ENCODE data around the gene SRP19. TPM values are rescaled to one million over a fixed set of nuclear protein-coding genes. Genes with fewer than 3 reads are reported as not detected.

Gene SRP19
- total and polyA plus RNA-seq, 9 of the 15 experiments (the other 6 are each of a cell fraction or from before 2014, with no cell fraction given) = 52.3 to 357 (median 146) TPM

DNA sequence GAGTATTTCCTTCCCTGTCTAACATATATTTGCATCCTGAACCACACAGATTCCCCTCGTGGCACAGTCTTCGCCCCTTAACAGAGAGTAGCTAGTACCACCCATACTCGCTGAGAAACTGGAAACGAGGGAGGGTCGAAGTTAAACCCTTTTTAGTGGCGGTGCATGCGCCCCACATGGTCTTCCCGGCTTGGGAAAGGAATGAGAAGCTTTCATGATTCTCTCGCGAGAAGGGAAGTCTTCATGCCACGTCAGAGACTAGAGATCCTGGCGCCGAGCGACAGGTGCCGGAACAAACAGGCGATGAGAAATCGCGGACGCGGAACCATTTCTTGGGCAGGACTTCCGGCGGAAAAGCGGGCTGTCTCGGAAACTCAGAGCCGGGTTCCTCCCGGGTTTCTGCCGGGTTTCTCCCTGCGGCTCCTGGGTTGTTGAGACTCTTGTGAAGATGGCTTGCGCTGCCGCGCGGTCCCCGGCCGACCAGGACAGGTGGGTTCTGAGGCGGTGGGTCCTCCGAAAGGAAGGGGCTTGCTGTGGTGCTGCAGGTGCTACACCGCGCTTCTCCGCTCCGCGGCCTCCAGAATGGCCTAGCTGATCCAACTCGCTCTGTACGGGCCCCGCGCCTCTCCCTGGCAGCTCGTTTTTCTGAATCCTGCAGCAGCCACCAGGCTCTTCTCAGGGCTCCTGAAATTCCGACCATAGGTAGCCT is at the start of gene SRP19 (continued):
- TF ChIP-seq ZNF253 (CRISPR knock-in tag; conservative IDR thresholded peaks at IDR 0.05) (no peak), MIER1 (IDR thresholded peaks at IDR 0.05; ENCODE audit: low read depth) (no peak), ZNF639 (CRISPR knock-in tag; conservative IDR thresholded peaks at IDR 0.05 in 1 of 2, IDR thresholded peaks at IDR 0.05 in 1 of 2) (peak in 1 of 2 experiments; percentile 76; a peak in 2 of 4 replicates), NR3C1 (CRISPR knock-in tag; IDR thresholded peaks at IDR 0.05) (peak; percentile 82), KAT8 (IDR thresholded peaks at IDR 0.05; ENCODE audit: low read depth) (no peak), L3MBTL2 (IDR thresholded peaks at IDR 0.05) (peak; percentile 100), TAF7 (tag; IDR thresholded peaks at IDR 0.05) (peak; percentile 80), MYBL2 (IDR thresholded peaks at IDR 0.05; ENCODE audit: low read depth) (no peak), MYBL2 (CRISPR knock-in tag; IDR thresholded peaks at IDR 0.05; ENCODE audit: borderline replicate concordance) (no peak), ZNF133 (CRISPR knock-in tag; IDR thresholded peaks at IDR 0.05) (no peak), ZNF217 (CRISPR knock-in tag; IDR thresholded peaks at IDR 0.05) (0 out of 2 replicates have a peak, but pooled peaks have one; percentile 26), RNF2 (IDR thresholded peaks at IDR 0.05) (peak; percentile 85; the same call in 1 of the 2 replicates), DNMT1 (IDR thresholded peaks at IDR 0.05) (no peak), TCF7 (IDR thresholded peaks at IDR 0.05; ENCODE audit: borderline replicate concordance) (no peak), PREB (CRISPR knock-in tag; IDR thresholded peaks at IDR 0.05) (no peak), ZNF764 (CRISPR knock-in tag; IDR thresholded peaks at IDR 0.05; ENCODE audit: low read depth) (no peak), ZNF583 (CRISPR knock-in tag; IDR thresholded peaks at IDR 0.05) (0 out of 2 replicates have a peak, but pooled peaks have one; percentile 15), TRIM25 (IDR thresholded peaks at IDR 0.05; ENCODE audit: borderline replicate concordance) (no peak), SRSF1 (IDR thresholded peaks at IDR 0.05; ENCODE audit: low read depth, low read length) (no peak), KDM4B (IDR thresholded peaks at IDR 0.05; ENCODE audit: borderline replicate concordance in 2 of 2, low read depth in 1 of 2) (peak in 1 of 2 experiments; percentile 75; a peak in 2 of 4 replicates), TAF15 (IDR thresholded peaks at IDR 0.05; ENCODE audit: low read depth, low read length) (no peak), POLR2B (IDR thresholded peaks at IDR 0.05; ENCODE audit: low read depth, partially characterized antibody) (peak; percentile 77), MEIS2 (IDR thresholded peaks at IDR 0.05; ENCODE audit: partially characterized antibody) (peak; percentile 76)
- TF ChIP-seq, protein P1, sequence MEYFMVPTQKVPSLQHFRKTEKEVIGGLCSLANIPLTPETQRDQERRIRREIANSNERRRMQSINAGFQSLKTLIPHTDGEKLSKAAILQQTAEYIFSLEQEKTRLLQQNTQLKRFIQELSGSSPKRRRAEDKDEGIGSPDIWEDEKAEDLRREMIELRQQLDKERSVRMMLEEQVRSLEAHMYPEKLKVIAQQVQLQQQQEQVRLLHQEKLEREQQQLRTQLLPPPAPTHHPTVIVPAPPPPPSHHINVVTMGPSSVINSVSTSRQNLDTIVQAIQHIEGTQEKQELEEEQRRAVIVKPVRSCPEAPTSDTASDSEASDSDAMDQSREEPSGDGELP (CRISPR knock-in tag; IDR thresholded peaks at IDR 0.05; ENCODE audit: borderline replicate concordance) = peak; percentile 89
